ENCODE measurements around the gene USF3.

- TF ChIP-seq EP300 (IDR thresholded peaks at IDR 0.05): no peak
- no peak for TF ChIP-seq POLR2A (IDR thresholded peaks at IDR 0.05)
- TF ChIP-seq, protein P1, sequence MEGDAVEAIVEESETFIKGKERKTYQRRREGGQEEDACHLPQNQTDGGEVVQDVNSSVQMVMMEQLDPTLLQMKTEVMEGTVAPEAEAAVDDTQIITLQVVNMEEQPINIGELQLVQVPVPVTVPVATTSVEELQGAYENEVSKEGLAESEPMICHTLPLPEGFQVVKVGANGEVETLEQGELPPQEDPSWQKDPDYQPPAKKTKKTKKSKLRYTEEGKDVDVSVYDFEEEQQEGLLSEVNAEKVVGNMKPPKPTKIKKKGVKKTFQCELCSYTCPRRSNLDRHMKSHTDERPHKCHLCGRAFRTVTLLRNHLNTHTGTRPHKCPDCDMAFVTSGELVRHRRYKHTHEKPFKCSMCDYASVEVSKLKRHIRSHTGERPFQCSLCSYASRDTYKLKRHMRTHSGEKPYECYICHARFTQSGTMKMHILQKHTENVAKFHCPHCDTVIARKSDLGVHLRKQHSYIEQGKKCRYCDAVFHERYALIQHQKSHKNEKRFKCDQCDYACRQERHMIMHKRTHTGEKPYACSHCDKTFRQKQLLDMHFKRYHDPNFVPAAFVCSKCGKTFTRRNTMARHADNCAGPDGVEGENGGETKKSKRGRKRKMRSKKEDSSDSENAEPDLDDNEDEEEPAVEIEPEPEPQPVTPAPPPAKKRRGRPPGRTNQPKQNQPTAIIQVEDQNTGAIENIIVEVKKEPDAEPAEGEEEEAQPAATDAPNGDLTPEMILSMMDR (IDR thresholded peaks at IDR 0.05): no peak
- TF ChIP-seq POLR2AphosphoS5 (IDR thresholded peaks at IDR 0.05): no peak
Observed at GRCh38 chr3:113607219-113607596, 89.2 kb downstream of the USF3 start.

Measured in upper lobe of left lung (tissue), 4 donors.